Measurements from ENCODE around the gene ALOX15B. TPM values are rescaled to one million over a fixed set of nuclear protein-coding genes. Genes with fewer than 3 reads are reported as not detected.

The ALOX15B gene
- total and polyA plus RNA-seq, 9 of the 15 experiments (the other 6 are each of a cell fraction or from before 2014, with no cell fraction given): 0.04 TPM; not detected in 8

- TF ChIP-seq YY1 (IDR thresholded peaks at IDR 0.05; ENCODE audit: borderline replicate concordance in 1 of 3, control insufficient read depth in 1 of 3, extremely low read depth in 1 of 3, insufficient read depth in 3 of 3, insufficient read length in 1 of 3, insufficient replicate concordance in 2 of 3, low read depth in 1 of 3, low read length in 2 of 3) (peak in 1 of 3 experiments; percentile 26), COPS2 (conservative IDR thresholded peaks at IDR 0.05) (no peak), NFYB (IDR thresholded peaks at IDR 0.05; ENCODE audit: extremely low read depth, insufficient read length) (peak; percentile 6), POLR2B (IDR thresholded peaks at IDR 0.05; ENCODE audit: low read depth, partially characterized antibody) (no peak), GTF2E2 (tag; IDR thresholded peaks at IDR 0.05) (no peak)
Measured at GRCh38 chr17:8041979-8042378, 3.1 kb downstream of the ALOX15B start (continued).

GRCh38 chr17:8044819-8045810, 6.3 kb downstream of the ALOX15B start:
- POLR2A ChIA-PET: no interaction called here
- no peak for ATAC-seq
- Histone ChIP-seq H3K36me3 (ENCODE audit: control insufficient read depth, insufficient read depth, low read length) (no peaks in the 10 kb centered on the region), H3K9me1 (ENCODE audit: control insufficient read depth, insufficient read depth, low read length) (no peaks in the 10 kb centered on the region), H3K9ac (ENCODE audit: insufficient read depth in 1 of 2, low read depth in 2 of 2, low read length in 2 of 2) (no peak overlapping the region; a peak in 1 of 4 replicates), H3K9me3 (replicated peaks; ENCODE audit: control insufficient read depth, insufficient read depth, low read depth, low read length) (no peaks in the 10 kb centered on the region), H3K27me3 (ENCODE audit: control insufficient read depth in 2 of 2, insufficient read depth in 2 of 2, low read length in 2 of 2) (peaks cover 26 to 51% of the 10 kb centered on the region in 2 experiments), H4K20me1 (replicated peaks; ENCODE audit: control insufficient read depth, insufficient read depth, low read length) (no peaks in the 10 kb centered on the region; the same call in 1 of the 2 replicates), H3K4me3 (no peak overlapping the region), H3K27ac (ENCODE audit: extremely low read depth, low read depth, low read length) (no peak overlapping the region), H3K4me2 (ENCODE audit: insufficient read depth, low read length) (no peak overlapping the region), H3K79me2 (ENCODE audit: control insufficient read depth, insufficient read depth, low read length) (no peaks in the 10 kb centered on the region), H3K4me1 (replicated peaks in 1 of 2; ENCODE audit: control insufficient read depth in 2 of 2, insufficient read depth in 2 of 2, low read length in 2 of 2) (no peaks in the 10 kb centered on the region; a peak in 2 of 5 replicates), H2AFZ (ENCODE audit: low read depth, low read length) (no peak overlapping the region)
- in situ Hi-C loops (cut with MboI) (loop anchor here (5.0 kb wide), 1 partner anchor 38 kb away; no protein-coding TSS in a partner anchor), intact Hi-C loops (cut with micrococcal nuclease) (loop anchor here (10.0 kb wide), 1 partner anchor 220 kb away; no protein-coding TSS in a partner anchor)
- TF ChIP-seq PHB (CRISPR knock-in tag; IDR thresholded peaks at IDR 0.05): no peak
- TF ChIP-seq MAFK (IDR thresholded peaks at IDR 0.05; ENCODE audit: low read length): no peak
- TF ChIP-seq ZNF184 (CRISPR knock-in tag; IDR thresholded peaks at IDR 0.05): no peak
- no peak for TF ChIP-seq CBX5 (IDR thresholded peaks at IDR 0.05; ENCODE audit: borderline replicate concordance, low read depth)
- FAIRE-seq: no peak
- no TSS peak for BruUV-seq (replicated peaks)
- CTCF ChIA-PET (ENCODE audit: low intra/inter-chr PET ratio): no interaction called here
- WGBS (ENCODE audit: insufficient coverage, low coverage, missing lambda C conversion rate): 7% methylated on average over 16 of the region's 24 CpGs
- DNase-seq (ENCODE audit: extremely low read depth in 1 of 4, low spot score in 3 of 4): no peak
